Sigmoid colon (tissue), 3 donors: ENCODE measurements around the gene ITPR1.

Source experiments
- POLR2A ChIP-seq, 2 donors: fragments of 450-650 bp; IDR thresholded peaks; one replicate each; pipeline ENCODE4 v1.6.1; 2016; ENCODE audit warnings: antibody characterized with exemption in 2 of 2, mild to moderate bottlenecking in 2 of 2, moderate library complexity in 2 of 2
- TF ChIP-seq, protein P1 (sequence below), 4 experiments: fragments of 450-650 bp in 3 of 4; fragments of 200-600 bp in 1 of 4; IDR thresholded peaks; one replicate each; pipeline ENCODE4 v1.5.1; 2016 to 2019; ENCODE audit warnings: antibody characterized with exemption in 4 of 4, mild to moderate bottlenecking in 3 of 4, moderate library complexity in 2 of 4

DNA sequence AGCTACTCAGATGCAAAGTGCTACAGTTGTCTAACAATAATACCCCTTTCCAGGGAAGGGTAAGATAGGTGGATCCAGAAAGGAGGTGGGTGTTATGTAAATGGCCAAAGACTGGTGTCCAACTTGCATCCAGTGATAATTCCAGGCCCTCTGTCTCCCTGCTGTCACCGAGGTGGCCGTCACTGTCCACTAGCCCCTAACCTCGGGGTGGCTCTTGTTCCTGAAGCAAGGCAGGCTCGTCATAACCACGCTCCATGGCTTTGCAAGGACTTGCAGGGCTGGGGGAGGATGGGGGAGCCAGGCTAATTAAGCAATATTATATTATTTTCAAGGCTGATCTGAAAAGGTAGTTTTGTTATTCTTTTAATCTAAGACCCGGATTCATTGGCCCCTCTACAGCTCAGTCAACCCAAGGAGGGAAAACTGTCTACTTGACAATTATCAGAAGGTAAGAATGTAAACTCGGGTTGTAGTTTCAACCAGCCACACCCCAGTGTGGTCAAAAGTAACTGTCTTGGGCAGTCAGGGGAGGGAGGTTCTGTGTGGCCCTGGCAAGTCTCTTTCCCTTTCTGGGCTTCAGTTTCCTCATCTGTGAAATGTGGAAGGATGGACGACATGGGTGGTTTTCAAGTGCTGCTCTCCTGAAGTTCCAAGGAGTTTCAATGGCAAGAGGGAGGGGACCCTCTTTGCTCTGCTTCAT lies 266.0 kb downstream of the ITPR1 start:
- no peak for TF ChIP-seq POLR2A (IDR thresholded peaks at IDR 0.05)
- TF ChIP-seq, protein P1, sequence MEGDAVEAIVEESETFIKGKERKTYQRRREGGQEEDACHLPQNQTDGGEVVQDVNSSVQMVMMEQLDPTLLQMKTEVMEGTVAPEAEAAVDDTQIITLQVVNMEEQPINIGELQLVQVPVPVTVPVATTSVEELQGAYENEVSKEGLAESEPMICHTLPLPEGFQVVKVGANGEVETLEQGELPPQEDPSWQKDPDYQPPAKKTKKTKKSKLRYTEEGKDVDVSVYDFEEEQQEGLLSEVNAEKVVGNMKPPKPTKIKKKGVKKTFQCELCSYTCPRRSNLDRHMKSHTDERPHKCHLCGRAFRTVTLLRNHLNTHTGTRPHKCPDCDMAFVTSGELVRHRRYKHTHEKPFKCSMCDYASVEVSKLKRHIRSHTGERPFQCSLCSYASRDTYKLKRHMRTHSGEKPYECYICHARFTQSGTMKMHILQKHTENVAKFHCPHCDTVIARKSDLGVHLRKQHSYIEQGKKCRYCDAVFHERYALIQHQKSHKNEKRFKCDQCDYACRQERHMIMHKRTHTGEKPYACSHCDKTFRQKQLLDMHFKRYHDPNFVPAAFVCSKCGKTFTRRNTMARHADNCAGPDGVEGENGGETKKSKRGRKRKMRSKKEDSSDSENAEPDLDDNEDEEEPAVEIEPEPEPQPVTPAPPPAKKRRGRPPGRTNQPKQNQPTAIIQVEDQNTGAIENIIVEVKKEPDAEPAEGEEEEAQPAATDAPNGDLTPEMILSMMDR (IDR thresholded peaks at IDR 0.05), result no peak
